ENCODE data around the gene GJC1. TPM values are rescaled to one million over a fixed set of nuclear protein-coding genes. Genes with fewer than 3 reads are reported as not detected.

Gene GJC1
- total RNA-seq, 4 donors from 2014 or later: 1.2 to 5.9 (median 1.6) TPM

DNA sequence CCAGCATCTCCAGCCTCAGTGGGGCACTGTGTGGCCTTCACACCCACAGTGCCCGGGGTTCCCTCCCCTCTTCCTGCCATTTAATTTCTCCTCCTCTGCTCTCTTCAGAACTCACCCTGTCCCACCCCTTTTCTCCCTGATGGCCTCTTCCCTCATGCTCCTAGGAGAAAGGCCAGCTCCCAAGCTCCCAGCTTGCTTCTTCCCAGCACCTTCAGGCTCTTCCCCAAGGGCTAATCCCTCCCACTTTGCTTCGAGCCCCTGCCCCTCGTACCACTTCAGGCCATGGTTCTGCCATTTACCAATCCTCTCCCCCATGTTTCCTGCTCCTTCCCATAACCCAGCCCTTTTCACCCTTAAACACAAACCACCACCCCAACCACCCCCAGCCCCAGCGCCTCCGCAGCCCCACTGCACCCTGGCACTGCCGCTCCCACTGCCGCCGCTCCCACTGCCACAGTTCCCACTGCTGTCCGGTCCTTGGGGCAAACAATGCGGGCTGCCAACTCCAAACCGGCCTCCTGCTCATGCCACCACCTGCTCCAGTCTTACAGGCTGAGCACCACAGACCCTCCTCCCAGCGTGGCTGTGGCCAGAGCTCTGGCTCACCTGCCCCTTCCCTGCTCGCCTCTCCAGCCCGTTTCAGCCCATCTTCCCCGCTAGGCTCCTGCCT is 42.7 kb downstream of the GJC1 start:
- H3K4me1 ChIP-seq: peaks cover 0 to 7% (median 0%) of the 10 kb centered on the region in 3 donors
- no peaks in the 10 kb centered on the region for H3K36me3 ChIP-seq
- whole genome bisulfite sequencing, 2 donors: 70 to 71% methylated on average over 10 to 15 of the region's 15 CpGs
- no peaks in the 10 kb centered on the region for H3K27me3 ChIP-seq
- DNase-seq: no peak
- intact Hi-C loops (cut with DNase I): no loop called here
- H3K27ac ChIP-seq: peak overlapping the region in 1 of 4 donors; percentile 34
- H3K4me3 ChIP-seq: no peak overlapping the region
- H3K9me3 ChIP-seq: no peaks in the 10 kb centered on the region
- TF ChIP-seq POLR2A (IDR thresholded peaks at IDR 0.05): no peak
- TF ChIP-seq, protein P1, sequence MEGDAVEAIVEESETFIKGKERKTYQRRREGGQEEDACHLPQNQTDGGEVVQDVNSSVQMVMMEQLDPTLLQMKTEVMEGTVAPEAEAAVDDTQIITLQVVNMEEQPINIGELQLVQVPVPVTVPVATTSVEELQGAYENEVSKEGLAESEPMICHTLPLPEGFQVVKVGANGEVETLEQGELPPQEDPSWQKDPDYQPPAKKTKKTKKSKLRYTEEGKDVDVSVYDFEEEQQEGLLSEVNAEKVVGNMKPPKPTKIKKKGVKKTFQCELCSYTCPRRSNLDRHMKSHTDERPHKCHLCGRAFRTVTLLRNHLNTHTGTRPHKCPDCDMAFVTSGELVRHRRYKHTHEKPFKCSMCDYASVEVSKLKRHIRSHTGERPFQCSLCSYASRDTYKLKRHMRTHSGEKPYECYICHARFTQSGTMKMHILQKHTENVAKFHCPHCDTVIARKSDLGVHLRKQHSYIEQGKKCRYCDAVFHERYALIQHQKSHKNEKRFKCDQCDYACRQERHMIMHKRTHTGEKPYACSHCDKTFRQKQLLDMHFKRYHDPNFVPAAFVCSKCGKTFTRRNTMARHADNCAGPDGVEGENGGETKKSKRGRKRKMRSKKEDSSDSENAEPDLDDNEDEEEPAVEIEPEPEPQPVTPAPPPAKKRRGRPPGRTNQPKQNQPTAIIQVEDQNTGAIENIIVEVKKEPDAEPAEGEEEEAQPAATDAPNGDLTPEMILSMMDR (IDR thresholded peaks at IDR 0.05): no peak

DNA sequence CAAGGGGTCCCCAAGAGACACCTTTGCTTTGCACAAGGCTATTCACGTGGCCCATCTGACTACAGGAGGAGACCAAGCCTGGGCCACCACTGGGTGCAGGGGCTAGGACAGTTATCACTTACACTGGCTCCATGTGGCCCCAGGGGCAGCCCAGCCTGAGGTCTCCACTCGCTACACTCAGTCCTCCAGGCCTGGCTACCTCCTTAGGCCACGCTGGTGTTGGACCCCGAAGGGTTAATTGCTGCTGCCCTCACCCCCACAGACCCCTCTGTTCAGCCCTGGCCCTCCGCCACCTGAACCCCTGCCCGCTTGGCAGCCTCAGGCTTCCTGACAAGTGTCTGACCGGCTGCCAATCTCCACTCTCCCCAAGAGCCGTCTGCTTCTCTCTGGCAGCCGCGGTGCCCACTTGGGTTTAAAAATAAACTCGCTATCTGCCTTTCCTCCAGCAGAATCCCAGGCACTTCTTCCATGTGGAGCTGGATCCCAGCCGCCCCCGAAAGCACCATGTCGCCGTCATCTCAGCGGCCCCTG is 43.5 kb downstream of the GJC1 start:
- 29 to 56% methylated on average over 4 to 9 of the region's 16 CpGs for WGBS, 2 donors
- DNase-seq: no peak

DNA sequence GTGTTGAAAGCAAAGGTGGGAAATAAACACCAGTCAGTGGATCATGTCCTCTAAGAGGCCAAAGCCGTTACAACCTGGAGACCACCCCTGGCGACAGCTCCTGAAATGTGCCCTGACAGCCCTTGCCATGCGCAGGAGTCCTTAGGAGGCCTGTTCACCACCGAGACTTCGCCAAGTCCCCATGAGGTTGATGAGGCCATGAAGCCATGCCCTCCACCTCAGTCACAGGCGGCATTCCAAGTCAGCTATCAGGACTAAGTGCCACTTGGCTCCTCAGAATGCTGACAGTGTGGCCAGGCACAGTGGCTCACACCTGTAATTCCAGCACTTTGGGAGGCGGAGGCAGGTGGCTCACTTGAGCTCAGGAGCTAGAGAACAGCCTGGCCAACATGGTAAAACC is 44.2 kb downstream of the GJC1 start:
- no peak overlapping the region for H3K27ac ChIP-seq
- no peak for DNase-seq

More for the DNA sequence above, 43.5 kb downstream of the GJC1 start:
- Histone ChIP-seq H3K27me3 (no peaks in the 10 kb centered on the region), H3K27ac (peak overlapping the region in 1 of 4 donors; percentile 34), H3K4me3 (no peak overlapping the region), H3K9me3 (no peaks in the 10 kb centered on the region), H3K4me1 (peaks cover 0 to 15% (median 0%) of the 10 kb centered on the region in 3 donors), H3K36me3 (no peaks in the 10 kb centered on the region)
- TF ChIP-seq, protein P1 (IDR thresholded peaks at IDR 0.05): no peak
- no peak for TF ChIP-seq POLR2A (IDR thresholded peaks at IDR 0.05)
- intact Hi-C loops (cut with DNase I): no loop called here

DNA sequence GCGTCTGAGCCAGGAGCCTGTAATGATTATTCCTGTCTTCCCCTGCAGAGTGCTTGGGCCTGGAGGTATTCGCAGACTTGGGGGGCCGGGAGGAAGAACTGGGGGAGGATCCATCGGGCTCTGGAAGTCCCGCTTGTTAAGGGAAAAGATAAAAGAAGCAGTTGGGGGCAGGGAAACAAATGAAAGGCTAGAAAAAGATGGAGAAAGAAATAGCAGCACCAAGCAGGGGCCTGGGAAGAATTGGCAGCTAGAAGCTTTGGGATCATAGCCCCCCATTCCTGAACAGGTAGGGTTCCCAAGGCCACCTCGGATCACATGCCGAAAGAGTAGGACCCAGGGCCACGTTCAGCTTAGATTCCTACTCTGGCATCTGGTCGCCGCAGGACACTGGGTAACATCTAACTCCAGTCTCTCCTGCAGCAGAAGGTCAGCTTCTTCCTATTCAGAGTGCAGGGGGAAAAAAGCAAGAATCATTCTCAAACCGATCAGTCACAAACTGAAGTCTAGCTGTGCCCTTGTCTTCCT is 47.7 kb downstream of the GJC1 start:
- Histone ChIP-seq H3K27ac (peak overlapping the region; percentile 5 to 54 (median 34)), H3K4me3 (no peak overlapping the region), H3K36me3 (no peaks in the 10 kb centered on the region), H3K4me1 (peaks cover 5 to 32% (median 7%) of the 10 kb centered on the region in 3 donors), H3K9me3 (no peaks in the 10 kb centered on the region), H3K27me3 (peaks cover 0 to 23% (median 0%) of the 10 kb centered on the region in 4 donors)
- WGBS, 2 donors: 73 to 85% methylated on average over 7 to 9 of the region's 11 CpGs
- intact Hi-C loops (cut with DNase I): no loop called here
- no peak for DNase-seq
- TF ChIP-seq, protein P1 (IDR thresholded peaks at IDR 0.05): no peak
- TF ChIP-seq POLR2A (IDR thresholded peaks at IDR 0.05): no peak

More for the DNA sequence above, 44.2 kb downstream of the GJC1 start:
- TF ChIP-seq POLR2A (IDR thresholded peaks at IDR 0.05): no peak
- TF ChIP-seq, protein P1 (IDR thresholded peaks at IDR 0.05): no peak
- Histone ChIP-seq H3K36me3 (no peaks in the 10 kb centered on the region), H3K27me3 (no peaks in the 10 kb centered on the region), H3K4me3 (no peak overlapping the region), H3K9me3 (no peaks in the 10 kb centered on the region), H3K4me1 (peaks cover 0 to 16% (median 0%) of the 10 kb centered on the region in 3 donors)
- intact Hi-C loops (cut with DNase I): no loop called here
- 85 to 93% methylated on average over 4 to 6 of the region's 7 CpGs for whole genome bisulfite sequencing, 2 donors

All from esophagus squamous epithelium (tissue), 5 donors.